Measurements from ENCODE around the gene NUMA1.

The NUMA1 gene

DNA sequence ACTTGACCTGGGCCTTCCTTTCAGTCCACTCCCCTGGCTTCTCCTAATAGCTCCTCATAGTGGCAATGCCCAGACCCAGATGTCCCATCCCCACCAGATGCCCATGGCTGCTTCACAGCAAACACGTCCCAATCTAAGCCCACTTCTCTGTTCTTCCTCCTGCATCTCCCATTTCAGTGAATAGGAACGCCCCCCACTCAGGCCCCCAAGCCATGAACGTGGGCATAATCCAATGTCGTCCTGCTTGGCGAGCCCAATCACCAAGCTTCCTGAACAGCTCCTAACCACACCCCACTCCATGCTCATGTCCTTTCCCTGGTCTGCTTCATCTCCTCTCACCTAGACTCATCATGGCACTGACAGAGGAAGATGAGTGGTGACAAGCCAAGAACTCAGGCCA, 72.8 kb downstream of the NUMA1 start:
- TF ChIP-seq, protein P1, sequence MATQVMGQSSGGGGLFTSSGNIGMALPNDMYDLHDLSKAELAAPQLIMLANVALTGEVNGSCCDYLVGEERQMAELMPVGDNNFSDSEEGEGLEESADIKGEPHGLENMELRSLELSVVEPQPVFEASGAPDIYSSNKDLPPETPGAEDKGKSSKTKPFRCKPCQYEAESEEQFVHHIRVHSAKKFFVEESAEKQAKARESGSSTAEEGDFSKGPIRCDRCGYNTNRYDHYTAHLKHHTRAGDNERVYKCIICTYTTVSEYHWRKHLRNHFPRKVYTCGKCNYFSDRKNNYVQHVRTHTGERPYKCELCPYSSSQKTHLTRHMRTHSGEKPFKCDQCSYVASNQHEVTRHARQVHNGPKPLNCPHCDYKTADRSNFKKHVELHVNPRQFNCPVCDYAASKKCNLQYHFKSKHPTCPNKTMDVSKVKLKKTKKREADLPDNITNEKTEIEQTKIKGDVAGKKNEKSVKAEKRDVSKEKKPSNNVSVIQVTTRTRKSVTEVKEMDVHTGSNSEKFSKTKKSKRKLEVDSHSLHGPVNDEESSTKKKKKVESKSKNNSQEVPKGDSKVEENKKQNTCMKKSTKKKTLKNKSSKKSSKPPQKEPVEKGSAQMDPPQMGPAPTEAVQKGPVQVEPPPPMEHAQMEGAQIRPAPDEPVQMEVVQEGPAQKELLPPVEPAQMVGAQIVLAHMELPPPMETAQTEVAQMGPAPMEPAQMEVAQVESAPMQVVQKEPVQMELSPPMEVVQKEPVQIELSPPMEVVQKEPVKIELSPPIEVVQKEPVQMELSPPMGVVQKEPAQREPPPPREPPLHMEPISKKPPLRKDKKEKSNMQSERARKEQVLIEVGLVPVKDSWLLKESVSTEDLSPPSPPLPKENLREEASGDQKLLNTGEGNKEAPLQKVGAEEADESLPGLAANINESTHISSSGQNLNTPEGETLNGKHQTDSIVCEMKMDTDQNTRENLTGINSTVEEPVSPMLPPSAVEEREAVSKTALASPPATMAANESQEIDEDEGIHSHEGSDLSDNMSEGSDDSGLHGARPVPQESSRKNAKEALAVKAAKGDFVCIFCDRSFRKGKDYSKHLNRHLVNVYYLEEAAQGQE (IDR thresholded peaks at IDR 0.05; ENCODE audit: insufficient replicate concordance, low read depth) = no peak
- TF ChIP-seq SPI1 (IDR thresholded peaks at IDR 0.05; ENCODE audit: borderline replicate concordance, low read depth) (no peak), GABPA (IDR thresholded peaks at IDR 0.05; ENCODE audit: low read depth) (no peak), POLR2AphosphoS5 (IDR thresholded peaks at IDR 0.05; ENCODE audit: low read depth) (no peak)
- TF ChIP-seq, protein P2, sequence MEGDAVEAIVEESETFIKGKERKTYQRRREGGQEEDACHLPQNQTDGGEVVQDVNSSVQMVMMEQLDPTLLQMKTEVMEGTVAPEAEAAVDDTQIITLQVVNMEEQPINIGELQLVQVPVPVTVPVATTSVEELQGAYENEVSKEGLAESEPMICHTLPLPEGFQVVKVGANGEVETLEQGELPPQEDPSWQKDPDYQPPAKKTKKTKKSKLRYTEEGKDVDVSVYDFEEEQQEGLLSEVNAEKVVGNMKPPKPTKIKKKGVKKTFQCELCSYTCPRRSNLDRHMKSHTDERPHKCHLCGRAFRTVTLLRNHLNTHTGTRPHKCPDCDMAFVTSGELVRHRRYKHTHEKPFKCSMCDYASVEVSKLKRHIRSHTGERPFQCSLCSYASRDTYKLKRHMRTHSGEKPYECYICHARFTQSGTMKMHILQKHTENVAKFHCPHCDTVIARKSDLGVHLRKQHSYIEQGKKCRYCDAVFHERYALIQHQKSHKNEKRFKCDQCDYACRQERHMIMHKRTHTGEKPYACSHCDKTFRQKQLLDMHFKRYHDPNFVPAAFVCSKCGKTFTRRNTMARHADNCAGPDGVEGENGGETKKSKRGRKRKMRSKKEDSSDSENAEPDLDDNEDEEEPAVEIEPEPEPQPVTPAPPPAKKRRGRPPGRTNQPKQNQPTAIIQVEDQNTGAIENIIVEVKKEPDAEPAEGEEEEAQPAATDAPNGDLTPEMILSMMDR (IDR thresholded peaks at IDR 0.05; ENCODE audit: insufficient read depth, low read length) = no peak
- H3K27me3 ChIP-seq (ENCODE audit: insufficient read depth, poor library complexity, severe bottlenecking) = no peaks in the 10 kb centered on the region
- no peak overlapping the region for H3K4me3 ChIP-seq (replicated peaks; ENCODE audit: insufficient read depth, low read length)
- no peak overlapping the region for H3K27ac ChIP-seq (replicated peaks)
- DNase-seq (ENCODE audit: low read depth in 1 of 2, low spot score in 1 of 2) = no peak

DNA sequence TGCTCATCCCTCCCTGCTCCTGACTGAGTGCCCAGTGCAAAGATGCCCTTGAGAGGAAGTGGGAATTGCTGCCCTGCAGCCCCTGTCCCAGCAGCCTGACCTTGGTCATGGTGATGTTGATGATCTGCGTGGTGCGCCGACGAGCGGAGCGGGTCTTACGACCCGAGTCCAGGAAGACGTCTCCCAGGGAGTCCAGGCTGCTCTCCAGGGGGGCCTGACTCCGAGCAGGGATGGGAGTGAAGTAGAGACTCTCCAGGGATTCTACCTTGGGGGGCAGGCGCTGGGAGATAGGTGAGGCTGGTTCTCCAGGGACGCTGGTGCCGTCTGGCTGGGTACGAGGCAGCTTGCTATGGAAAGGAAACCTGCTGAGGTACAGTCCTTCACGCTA, 73.3 kb downstream of the NUMA1 start:
- H3K27me3 ChIP-seq (ENCODE audit: insufficient read depth, poor library complexity, severe bottlenecking) = no peaks in the 10 kb centered on the region
- no peak overlapping the region for H3K27ac ChIP-seq (replicated peaks)
- DNase-seq (ENCODE audit: low read depth in 1 of 2, low spot score in 1 of 2) = no peak
- TF ChIP-seq GABPA (IDR thresholded peaks at IDR 0.05; ENCODE audit: low read depth) (no peak), SPI1 (IDR thresholded peaks at IDR 0.05; ENCODE audit: borderline replicate concordance, low read depth) (no peak), POLR2AphosphoS5 (IDR thresholded peaks at IDR 0.05; ENCODE audit: low read depth) (no peak)
- TF ChIP-seq, protein P1 (IDR thresholded peaks at IDR 0.05; ENCODE audit: insufficient replicate concordance, low read depth) = no peak
- no peak overlapping the region for H3K4me3 ChIP-seq (replicated peaks; ENCODE audit: insufficient read depth, low read length)

DNA sequence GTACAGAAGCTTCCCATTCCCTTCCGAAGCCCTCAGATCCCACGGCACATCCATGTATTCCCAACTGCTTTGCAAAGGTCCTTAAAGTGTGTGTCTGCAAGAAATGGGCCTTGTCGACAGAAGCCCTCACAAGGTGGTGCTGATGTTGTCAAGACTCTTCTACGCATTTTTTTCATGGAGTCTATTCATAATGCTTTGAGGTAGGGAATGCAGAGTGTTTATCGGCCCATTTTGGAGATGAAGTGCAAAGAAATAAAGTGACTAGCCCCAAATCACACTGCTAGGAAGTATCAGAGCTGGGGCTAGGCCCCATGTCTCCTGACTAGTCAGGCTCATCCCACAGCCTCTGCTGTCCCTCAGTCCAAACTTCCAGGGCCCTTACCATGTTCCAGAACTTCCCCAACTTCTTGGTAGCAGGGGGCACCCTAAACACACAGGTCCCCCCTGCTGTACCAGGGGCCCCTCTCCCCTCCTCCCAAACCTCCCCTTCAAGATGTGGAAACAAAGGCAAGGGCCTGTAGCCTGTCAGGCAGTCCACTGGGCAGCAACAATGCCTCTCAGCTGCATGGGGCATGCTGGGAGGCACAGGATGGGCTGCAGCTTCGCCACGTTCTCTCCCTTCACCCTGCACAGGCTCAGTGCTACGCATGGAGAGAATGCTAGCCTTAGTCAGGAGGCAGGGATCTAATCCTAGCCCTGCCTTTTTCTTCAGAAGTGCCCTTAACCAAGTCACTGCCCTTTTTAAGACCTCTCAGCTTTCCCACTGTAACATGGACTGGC, 73.8 kb downstream of the NUMA1 start:
- Histone ChIP-seq H3K27me3 (ENCODE audit: insufficient read depth, poor library complexity, severe bottlenecking) (no peaks in the 10 kb centered on the region), H3K4me3 (replicated peaks; ENCODE audit: insufficient read depth, low read length) (no peak overlapping the region), H3K27ac (replicated peaks) (no peak overlapping the region)
- TF ChIP-seq GABPA (IDR thresholded peaks at IDR 0.05; ENCODE audit: low read depth) = no peak
- TF ChIP-seq, protein P1 (IDR thresholded peaks at IDR 0.05; ENCODE audit: insufficient replicate concordance, low read depth) = no peak
- peak; percentile 42; the same call in 1 of the 2 replicates for TF ChIP-seq POLR2AphosphoS5 (IDR thresholded peaks at IDR 0.05; ENCODE audit: low read depth)
- TF ChIP-seq, protein P2 (IDR thresholded peaks at IDR 0.05; ENCODE audit: insufficient read depth, low read length) = no peak
- no peak for DNase-seq (ENCODE audit: low read depth in 1 of 2, low spot score in 1 of 2)

All from HL-60 (cell line).